SU-DHL-6 (cell line): ENCODE data around the gene B3GALT5.

Experiments
- CTCF ChIP-seq: fragments of 200-600 bp; sonication (generic); IDR thresholded peaks from one replicate; pipeline ENCODE4 v1.5.1; 2017; ENCODE audit warnings: antibody characterized with exemption, mild to moderate bottlenecking, low read length, moderate library complexity; ENCODE audit not compliant: insufficient read depth, poor library complexity, severe bottlenecking
- EZH2phosphoT487 ChIP-seq: fragments of 200-600 bp; sonication (generic), shearing (Covaris generic); conservative IDR thresholded peaks from 2 replicates; pipeline ENCODE4 v1.6.1; 2018; ENCODE audit warnings: mild to moderate bottlenecking, antibody characterized with exemption, low read length, moderate library complexity, mixed read lengths

GRCh38 chr21:39647476-39647875, 34.7 kb downstream of the B3GALT5 start:
- TF ChIP-seq CTCF, result no peak
- TF ChIP-seq EZH2phosphoT487, result no peak
